Lung (tissue), 12 donors: ENCODE data around the gene TAX1BP1. TPM values are rescaled to one million over a fixed set of nuclear protein-coding genes. Genes with fewer than 3 reads are reported as not detected.

ENCODE experiments used
- ATAC-seq: fragments of 200-7000 bp; cut with Tn5 transposase; one replicate; pipeline ENCODE4 v1.9.1; 2020; ENCODE audit warnings: moderate number of reproducible peaks; ENCODE audit not compliant: insufficient read depth, low FRiP score
- DNase-seq, 3 donors: peaks; one replicate each; pipeline ENCODE4 v3.0.0-alpha.2; 2013 to 2017
- H3K27ac ChIP-seq, 2 donors: one replicate each; pipeline ENCODE4 v1.5.1; 2013; ENCODE audit warnings: mild to moderate bottlenecking in 2 of 2, moderate library complexity in 2 of 2, control low read depth in 1 of 2, inconsistent platforms in 1 of 2, low read depth in 1 of 2, low read length in 1 of 2
- H3K27me3 ChIP-seq, 3 donors: one replicate each; pipeline ENCODE4 v1.5.1; 2013; ENCODE audit warnings: low read length in 2 of 3; ENCODE audit not compliant: control insufficient read depth in 3 of 3, insufficient read depth in 3 of 3
- H3K36me3 ChIP-seq, 4 donors: one replicate each; pipeline ENCODE4 v1.5.1; 2013; ENCODE audit warnings: low read length in 4 of 4, mild to moderate bottlenecking in 1 of 4, moderate library complexity in 1 of 4; ENCODE audit not compliant: control insufficient read depth in 4 of 4, insufficient read depth in 4 of 4
- H3K4me1 ChIP-seq, 5 donors: one replicate each; pipeline ENCODE4 v1.5.1; 2013; ENCODE audit warnings: low read length in 5 of 5, mild to moderate bottlenecking in 2 of 5, moderate library complexity in 1 of 5; ENCODE audit not compliant: control insufficient read depth in 5 of 5, insufficient read depth in 5 of 5
- H3K4me3 ChIP-seq: one replicate; pipeline ENCODE4 v1.5.1; 2013; ENCODE audit warnings: mild to moderate bottlenecking, control low read depth, moderate library complexity
- H3K9ac ChIP-seq, 2 donors: one replicate each; pipeline ENCODE4 v1.5.1; 2013; ENCODE audit warnings: low read length in 2 of 2, control low read depth in 1 of 2; ENCODE audit not compliant: insufficient read depth in 1 of 2
- H3K9me3 ChIP-seq, 4 donors: one replicate each; pipeline ENCODE4 v1.5.1; 2013; ENCODE audit warnings: low read length in 3 of 4, mild to moderate bottlenecking in 1 of 4, moderate library complexity in 1 of 4; ENCODE audit not compliant: control insufficient read depth in 4 of 4, insufficient read depth in 3 of 4
- CTCF ChIP-seq: IDR thresholded peaks from 2 replicates; pipeline ENCODE4 v1.5.1; 2012; ENCODE audit warnings: mild to moderate bottlenecking; ENCODE audit errors: control extremely low read depth, extremely low read depth
- WGBS, 2 donors: extraction: QIAGEN DNeasy Blood & Tissue Kit; methylation state at CpG; one replicate each; pipeline ENCODE4 v1.1.7; 2013; 5-methylcytosine and 5-hydroxymethylcytosine counted together
- polyA plus RNA-seq, 2 donors: library from polyadenylated mRNA; stranded (reverse); fragments of 200-250 nt; gene quantifications; one replicate each; pipeline ENCODE4 v1.2.1, GENCODE V29; 2013
- total RNA-seq, 2 donors: library from RNA; depleted of rRNA in 1 of 2; stranded (reverse); fragments of >200 nt in 1 of 2; gene quantifications; one replicate each; pipeline ENCODE4 v1.2.1, GENCODE V29; 2014 to 2021
- donor health status: control.
- donor health status: control.
- donor health status: Bipolar disorder and iron deficiency.
- donor health status: healthy.
- donor health status: DM: yes; HTN: yes; CAD: no.

Gene TAX1BP1
- total and polyA plus RNA-seq, 4 donors, result 61.4 to 137 (median 83.0) TPM

GRCh38 chr7:27735165-27735564 lies 4.8 kb upstream of the TAX1BP1 start:
- no peak overlapping the region for H3K27ac ChIP-seq
- no peaks in the 10 kb centered on the region for H3K27me3 ChIP-seq
- H3K9me3 ChIP-seq, result no peaks in the 10 kb centered on the region
- peaks cover 0 to 2% (median under 1%) of the 10 kb centered on the region in 4 donors for H3K36me3 ChIP-seq
- H3K9ac ChIP-seq, result no peak overlapping the region
- DNase-seq (peak in 2 of 3 donors; percentile 29 to 51), ATAC-seq (no peak)
- H3K4me3 ChIP-seq, result no peak overlapping the region
- no peak for TF ChIP-seq CTCF
- H3K4me1 ChIP-seq, result peaks cover 0 to 23% (median 0%) of the 10 kb centered on the region in 5 donors
- WGBS, 2 donors, result 52 to 78% methylated on average over 1 of the region's 1 CpG

GRCh38 chr7:27735831-27736230 lies 4.1 kb upstream of the TAX1BP1 start:
- Histone ChIP-seq H3K27me3 (no peaks in the 10 kb centered on the region), H3K9ac (no peak overlapping the region), H3K4me1 (peaks cover 0 to 24% (median 0%) of the 10 kb centered on the region in 5 donors), H3K27ac (no peak overlapping the region), H3K4me3 (no peak overlapping the region), H3K9me3 (no peaks in the 10 kb centered on the region), H3K36me3 (peaks cover 0 to 5% (median under 1%) of the 10 kb centered on the region in 4 donors)
- ATAC-seq, result no peak
- TF ChIP-seq CTCF, result no peak
- DNase-seq, result no peak
- 88 to 93% methylated on average over 2 of the region's 2 CpGs for WGBS, 2 donors

GRCh38 chr7:27737178-27737577 lies 2.8 kb upstream of the TAX1BP1 start:
- no peak overlapping the region for H3K9ac ChIP-seq
- no peak overlapping the region for H3K27ac ChIP-seq

More at GRCh38 chr7:27737178-27737577, 2.8 kb upstream of the TAX1BP1 start:
- 89 to 91% methylated on average over 2 of the region's 2 CpGs for WGBS, 2 donors
- Histone ChIP-seq H3K9me3 (no peaks in the 10 kb centered on the region), H3K4me3 (no peak overlapping the region), H3K36me3 (peaks cover 0 to 5% (median under 1%) of the 10 kb centered on the region in 4 donors), H3K27me3 (no peaks in the 10 kb centered on the region), H3K4me1 (peaks cover 0 to 31% (median 8%) of the 10 kb centered on the region in 5 donors)
- ATAC-seq (no peak), DNase-seq (no peak)
- no peak for TF ChIP-seq CTCF
